Stimulated activated CD4-positive, alpha-beta T cell treated with anti-CD3 and anti-CD28 coated beads, Interleukin-12 subunit alpha, Interleukin-12 subunit beta, amount 100 ng/mL, for 24 hours (primary cell): Measurements from ENCODE around the gene GNAI2.

Experiments used
- DNase-seq, 2 experiments: peaks; one replicate each; pipeline ENCODE4 v3.0.0-alpha.2; 2020; ENCODE audit warnings: low read depth in 2 of 2

The GNAI2 gene

DNA sequence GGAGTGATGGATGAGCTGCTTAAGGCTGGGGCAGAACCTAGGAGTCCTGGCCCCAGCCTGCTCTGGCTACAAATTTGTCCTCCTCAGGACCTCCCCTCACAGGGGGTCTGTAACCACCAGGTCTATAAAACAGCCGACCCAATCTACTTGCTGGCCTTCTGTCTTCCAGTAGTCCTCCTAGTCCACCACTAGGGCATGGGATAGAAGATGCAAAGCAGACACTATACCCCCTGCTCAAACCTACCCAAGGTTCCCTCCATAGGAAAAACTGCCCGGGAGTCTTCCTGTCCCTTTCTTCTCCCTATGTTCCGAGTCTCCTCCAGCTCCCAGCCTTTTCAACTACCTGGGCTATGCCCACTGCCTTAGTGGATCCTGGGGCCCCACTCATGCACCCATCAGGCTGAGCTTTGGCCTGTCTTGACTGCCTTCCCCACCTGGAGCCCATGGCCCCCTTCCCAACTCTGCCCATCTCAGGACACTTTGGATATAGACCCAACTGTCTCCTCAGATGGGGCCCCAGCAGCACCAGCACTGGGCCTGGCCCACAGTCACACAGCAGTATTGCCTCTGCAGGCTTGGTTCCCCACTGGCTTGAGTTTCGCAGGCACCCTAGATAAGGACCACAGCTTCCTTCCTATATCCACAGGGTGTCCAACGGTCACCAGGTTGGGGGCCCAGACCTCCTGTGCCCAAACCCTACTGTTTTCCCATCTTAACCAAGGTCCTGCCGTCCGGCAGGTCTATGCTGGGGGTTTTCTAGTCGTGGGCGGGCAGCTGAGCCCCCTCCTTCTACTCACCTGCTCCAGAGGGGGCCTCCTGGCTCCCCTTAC, 62.1 kb downstream of the GNAI2 start:
- no peak for DNase-seq

GRCh38 chr3:50298836-50299637, 63.0 kb downstream of the GNAI2 start, which contains the start of the genes HYAL3 and NAA80:
Gene HYAL3 (minus strand): TSS chr3:50299405. CDS start chr3:50295602, 3,803 bp downstream.
Gene NAA80 (minus strand): TSS chr3:50299405. CDS start chr3:50297463, 1,942 bp downstream.
- peak; percentile 99 for DNase-seq

DNA sequence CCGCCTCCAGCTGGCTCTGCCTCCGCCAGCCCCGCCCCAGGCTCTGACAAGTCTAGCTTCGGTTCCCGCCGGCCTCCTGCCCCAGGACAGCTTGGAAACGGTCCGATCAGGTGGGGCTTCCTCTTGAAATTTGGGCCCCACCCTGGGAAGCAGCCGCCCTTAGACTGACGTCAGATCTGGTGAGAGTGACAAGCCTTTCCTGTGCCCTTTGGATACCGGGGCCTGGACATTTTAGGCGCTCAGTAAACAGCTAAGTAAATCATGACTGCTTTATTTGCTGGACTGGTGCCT, 63.6 kb downstream of the GNAI2 start:
- DNase-seq: no peak

GRCh38 chr3:50299929-50300680, 64.1 kb downstream of the GNAI2 start:
- no peak for DNase-seq

GRCh38 chr3:50300681-50301254, 64.8 kb downstream of the GNAI2 start:
- DNase-seq: no peak

DNA sequence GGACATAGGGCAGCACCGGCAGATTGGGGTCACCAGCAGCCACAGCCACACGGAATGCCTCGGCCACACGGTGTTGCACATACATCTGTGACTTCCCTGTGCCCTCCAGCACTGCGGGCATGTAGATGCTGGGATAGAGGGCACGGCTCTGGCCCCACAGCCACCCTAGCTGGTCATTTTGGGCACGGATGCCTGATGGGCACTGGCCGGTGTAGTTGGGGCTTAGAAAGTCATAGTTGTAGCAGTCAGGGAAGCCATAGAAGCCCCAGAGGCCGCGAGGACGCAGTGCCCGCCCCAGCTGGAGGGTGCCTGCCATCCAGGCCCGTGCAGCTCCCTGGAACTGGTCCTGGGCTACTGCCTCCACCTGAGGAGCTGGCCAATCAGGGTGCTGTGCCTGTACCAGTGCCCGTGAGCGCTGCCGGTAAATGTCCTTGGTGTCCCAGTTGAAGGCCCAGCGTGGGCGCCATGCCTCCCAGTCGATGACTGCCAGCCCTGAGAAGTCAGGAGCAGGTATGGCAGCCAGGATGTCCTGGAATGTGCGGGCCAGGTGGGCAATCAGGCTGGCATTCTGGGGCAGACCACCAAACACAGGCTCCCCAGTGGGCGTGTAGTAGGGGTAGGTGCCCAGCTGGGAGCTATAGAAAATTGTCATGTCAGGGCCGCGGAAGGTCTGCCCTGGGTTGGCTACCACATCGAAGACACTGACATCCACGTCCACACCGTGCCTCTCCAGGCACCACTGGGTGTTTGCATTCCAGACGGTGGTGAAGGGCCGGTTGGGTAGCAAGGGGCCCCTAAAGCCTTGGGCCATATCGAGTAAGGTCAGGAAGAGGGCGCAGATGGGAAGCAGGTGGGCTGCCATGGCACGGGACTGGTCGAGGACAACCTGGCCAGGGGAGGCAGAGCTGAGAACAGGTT, 66.3 kb downstream of the GNAI2 start:
- DNase-seq: no peak

- DNase-seq: no peak
These were observed 67.2 kb downstream of the GNAI2 start, which contains the start of gene HYAL1 for GRCh38 chr3:50303013-50303815. Gene HYAL1 (minus strand): TSS chr3:50303574. CDS start chr3:50302956, 618 bp downstream.

DNA sequence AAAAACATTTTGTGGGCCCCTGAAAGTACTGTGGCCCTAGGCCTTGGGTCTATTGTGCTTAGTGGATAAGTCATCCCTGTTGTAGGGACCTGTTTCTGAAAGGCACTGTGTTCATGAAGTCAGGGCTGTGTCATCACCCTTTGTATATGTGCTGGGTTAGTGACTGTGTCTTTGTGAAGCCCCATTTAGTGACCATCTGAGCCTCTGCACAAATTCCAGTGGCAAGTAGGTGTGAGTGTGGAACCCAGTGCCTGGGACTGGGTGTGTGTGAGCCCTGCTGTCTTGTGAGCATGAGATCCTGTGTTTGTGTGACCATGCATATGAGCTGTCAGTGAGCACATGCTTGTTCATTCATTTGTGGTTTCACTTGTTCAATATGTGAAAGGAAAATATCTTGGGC, 68.6 kb downstream of the GNAI2 start:
- DNase-seq: no peak
